ENCODE measurements around the gene ZNF555.

- TF ChIP-seq CTCF (IDR thresholded peaks at IDR 0.05): no peak
- TF ChIP-seq POLR2A (IDR thresholded peaks at IDR 0.05): no peak
These were observed 55.4 kb downstream of the ZNF555 start for GRCh38 chr19:2896694-2897093.

Measured in sigmoid colon (tissue), 3 donors.